ENCODE measurements around the gene CCDC70.
"Not testable (repeated sequence)": the region's sequence is repeated elsewhere in the genome, so short reads cannot be mapped to it uniquely, and the experiment has no call there.

DNA sequence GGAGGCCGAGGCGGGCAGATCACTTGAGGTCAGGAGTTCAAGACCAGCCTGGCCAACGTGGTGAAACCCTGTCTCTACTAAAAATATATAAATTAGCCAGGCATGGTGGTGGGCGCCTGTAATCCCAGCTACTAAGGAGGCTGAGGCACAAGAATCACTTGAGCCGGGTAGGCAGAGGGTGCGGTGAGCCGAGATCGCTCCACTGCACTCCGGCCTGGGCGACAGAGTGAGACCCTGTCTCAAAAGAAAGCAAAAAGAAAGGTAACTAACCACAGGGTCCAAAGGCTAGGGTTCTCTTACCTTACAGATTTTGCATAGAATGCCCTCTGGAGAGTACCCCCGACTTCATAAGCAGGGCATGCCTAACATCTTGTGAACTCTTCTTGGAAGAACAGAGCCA lies 37.1 kb upstream of the CCDC70 start:
- not testable (repeated sequence) for TF ChIP-seq POLR2A (IDR thresholded peaks at IDR 0.05; ENCODE audit: extremely low read depth, insufficient read length)
- TF ChIP-seq, protein P1, sequence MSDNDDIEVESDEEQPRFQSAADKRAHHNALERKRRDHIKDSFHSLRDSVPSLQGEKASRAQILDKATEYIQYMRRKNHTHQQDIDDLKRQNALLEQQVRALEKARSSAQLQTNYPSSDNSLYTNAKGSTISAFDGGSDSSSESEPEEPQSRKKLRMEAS (IDR thresholded peaks at IDR 0.05; ENCODE audit: low read depth, low read length): not testable (repeated sequence)

All from NB4 (cell line).